GM19351 (cell line): ENCODE data around the gene FMN1.

Experiments
- ATAC-seq: cut with Tn5 transposase; IDR thresholded peaks from one replicate; pipeline ENCODE4 v1.9.1; 2021; ENCODE audit warnings: mild to moderate bottlenecking, moderate library complexity; ENCODE audit not compliant: unreplicated experiment

Gene FMN1, protein sequence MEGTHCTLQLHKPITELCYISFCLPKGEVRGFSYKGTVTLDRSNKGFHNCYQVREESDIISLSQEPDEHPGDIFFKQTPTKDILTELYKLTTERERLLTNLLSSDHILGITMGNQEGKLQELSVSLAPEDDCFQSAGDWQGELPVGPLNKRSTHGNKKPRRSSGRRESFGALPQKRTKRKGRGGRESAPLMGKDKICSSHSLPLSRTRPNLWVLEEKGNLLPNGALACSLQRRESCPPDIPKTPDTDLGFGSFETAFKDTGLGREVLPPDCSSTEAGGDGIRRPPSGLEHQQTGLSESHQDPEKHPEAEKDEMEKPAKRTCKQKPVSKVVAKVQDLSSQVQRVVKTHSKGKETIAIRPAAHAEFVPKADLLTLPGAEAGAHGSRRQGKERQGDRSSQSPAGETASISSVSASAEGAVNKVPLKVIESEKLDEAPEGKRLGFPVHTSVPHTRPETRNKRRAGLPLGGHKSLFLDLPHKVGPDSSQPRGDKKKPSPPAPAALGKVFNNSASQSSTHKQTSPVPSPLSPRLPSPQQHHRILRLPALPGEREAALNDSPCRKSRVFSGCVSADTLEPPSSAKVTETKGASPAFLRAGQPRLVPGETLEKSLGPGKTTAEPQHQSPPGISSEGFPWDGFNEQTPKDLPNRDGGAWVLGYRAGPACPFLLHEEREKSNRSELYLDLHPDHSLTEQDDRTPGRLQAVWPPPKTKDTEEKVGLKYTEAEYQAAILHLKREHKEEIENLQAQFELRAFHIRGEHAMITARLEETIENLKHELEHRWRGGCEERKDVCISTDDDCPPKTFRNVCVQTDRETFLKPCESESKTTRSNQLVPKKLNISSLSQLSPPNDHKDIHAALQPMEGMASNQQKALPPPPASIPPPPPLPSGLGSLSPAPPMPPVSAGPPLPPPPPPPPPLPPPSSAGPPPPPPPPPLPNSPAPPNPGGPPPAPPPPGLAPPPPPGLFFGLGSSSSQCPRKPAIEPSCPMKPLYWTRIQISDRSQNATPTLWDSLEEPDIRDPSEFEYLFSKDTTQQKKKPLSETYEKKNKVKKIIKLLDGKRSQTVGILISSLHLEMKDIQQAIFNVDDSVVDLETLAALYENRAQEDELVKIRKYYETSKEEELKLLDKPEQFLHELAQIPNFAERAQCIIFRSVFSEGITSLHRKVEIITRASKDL (N-terminal part only)

DNA sequence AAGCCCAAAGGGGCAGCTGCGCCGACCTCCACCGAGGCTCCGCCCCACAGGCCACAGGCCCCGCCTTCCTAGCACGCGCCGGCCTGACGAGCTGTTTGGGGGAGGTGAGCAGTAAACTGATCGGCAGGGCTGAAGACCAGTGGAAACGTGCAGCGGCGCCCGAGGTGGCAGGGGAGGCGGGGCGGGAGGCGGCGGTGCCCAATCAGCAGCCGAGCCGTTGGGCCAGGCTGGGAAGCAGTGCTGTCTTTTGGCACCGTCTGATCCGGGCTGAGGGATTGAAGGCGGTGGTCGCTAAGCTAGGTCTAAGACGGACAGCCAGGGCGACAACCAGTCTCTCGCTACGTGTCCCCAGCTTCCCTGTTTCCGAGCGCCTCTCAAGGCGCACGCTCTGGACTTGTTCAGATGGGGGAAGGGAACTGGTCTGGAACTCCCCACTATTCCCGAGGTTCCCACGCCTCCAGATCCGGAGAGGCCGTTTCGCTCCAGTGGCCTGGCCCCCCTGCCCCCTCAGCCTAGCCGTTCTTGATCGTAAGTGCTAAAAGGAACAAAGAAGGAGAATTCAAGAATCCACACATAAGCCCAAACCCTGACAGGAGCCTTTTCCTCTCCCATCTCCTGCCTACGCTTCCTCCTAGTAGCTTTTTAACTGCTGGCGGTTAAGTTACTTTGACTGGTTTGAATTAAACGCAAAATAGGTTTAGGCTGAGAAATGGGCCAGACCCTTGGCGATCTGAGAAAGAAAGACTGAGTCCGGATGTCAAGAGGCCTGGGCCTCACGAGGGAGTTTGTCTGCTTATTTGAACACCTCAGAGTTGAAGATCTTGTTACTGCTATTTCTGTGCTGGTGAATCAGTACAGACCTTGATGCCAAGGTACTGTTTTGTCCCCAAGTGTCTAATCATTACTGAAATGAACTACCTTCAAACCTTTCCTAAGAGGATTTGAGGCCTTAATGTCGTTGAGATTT lies at the start of gene FMN1:
Gene FMN1, minus strand, starts transcription at position 11 of the 967 bp plus-strand sequence. CDS start 39,800 bp downstream, outside the sequence.
- ATAC-seq = peak; percentile 97

DNA sequence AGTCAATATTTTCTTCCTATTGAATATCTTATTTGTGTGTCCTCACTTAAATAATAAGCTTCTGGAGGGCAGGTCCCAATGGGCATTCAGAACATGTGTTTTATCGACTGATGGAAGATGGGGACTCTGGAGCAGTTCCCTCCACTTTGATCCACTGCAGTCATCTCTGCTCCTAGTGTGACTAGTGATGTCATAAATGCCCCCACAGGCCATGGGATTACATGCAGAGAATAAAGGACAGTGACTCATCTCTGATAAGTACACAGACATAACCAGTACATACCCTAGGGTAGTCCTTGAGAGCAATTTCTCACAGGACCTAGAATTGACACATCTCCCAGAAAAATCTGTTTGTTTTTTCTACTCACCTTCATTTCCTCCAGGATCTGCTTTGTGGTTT lies 49.4 kb upstream of the FMN1 start:
- ATAC-seq = no peak

DNA sequence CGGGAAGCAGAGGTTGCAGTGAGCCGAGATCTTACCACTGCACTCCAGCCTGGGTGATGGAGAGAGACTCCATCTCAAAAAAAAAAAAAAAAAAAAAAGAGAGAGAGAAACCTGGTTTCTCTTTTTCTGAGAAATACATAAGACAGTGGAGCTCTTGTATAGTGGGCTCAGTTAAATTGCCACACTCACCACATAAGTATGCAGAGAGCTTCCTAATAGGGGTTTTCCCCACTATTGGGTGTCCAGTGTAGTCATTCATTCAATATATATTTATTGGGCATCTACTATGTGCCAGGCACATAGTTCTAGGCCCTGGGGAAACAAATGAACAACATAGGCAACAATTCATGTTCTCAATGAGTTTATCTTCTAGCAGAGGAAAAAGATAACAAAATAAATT lies 48.9 kb upstream of the FMN1 start:
- ATAC-seq = no peak

DNA sequence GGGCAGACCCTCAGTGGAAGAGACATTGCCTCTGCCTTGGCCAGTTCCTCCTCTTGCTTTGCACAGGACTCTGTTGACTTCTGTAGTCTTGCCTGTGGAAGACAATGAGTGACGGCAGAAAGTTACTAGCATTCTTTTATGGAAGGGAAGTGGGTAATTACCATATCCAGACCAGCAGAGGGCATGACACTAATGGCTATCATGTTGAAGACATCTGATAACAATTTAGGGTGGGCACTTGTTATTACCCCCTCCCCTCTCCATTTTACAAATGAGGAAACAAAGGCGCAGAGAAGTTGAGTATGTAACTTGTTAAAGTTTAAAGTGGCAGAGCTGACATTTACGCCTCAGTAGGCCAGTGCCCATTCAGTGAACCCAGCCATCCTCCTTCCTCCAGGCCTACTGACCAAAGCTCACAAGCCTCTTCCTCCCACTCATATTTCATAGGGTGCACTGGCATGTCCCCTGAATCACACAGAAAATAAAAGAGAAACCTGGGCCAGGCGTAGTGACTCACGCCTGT lies 48.2 kb upstream of the FMN1 start:
- ATAC-seq = no peak

DNA sequence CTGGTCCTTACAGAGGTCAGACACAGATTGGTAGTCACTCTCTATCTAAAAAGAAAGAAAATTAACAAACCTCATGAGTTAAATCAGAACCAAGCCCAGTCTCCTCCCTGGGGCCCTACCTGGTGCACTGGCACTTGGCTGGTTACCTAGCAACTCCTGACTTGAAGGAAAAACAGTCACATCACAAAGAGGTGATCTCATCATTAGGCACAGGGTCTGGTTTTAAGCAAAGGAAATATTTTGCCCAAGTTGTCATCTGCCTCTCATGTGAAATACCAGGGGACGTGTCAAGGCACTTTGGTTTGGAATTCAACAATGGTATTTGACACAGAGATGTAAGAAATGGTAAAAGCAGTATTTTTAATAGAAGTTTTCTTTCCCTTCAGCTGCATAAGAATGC lies 47.7 kb upstream of the FMN1 start:
- ATAC-seq = no peak

DNA sequence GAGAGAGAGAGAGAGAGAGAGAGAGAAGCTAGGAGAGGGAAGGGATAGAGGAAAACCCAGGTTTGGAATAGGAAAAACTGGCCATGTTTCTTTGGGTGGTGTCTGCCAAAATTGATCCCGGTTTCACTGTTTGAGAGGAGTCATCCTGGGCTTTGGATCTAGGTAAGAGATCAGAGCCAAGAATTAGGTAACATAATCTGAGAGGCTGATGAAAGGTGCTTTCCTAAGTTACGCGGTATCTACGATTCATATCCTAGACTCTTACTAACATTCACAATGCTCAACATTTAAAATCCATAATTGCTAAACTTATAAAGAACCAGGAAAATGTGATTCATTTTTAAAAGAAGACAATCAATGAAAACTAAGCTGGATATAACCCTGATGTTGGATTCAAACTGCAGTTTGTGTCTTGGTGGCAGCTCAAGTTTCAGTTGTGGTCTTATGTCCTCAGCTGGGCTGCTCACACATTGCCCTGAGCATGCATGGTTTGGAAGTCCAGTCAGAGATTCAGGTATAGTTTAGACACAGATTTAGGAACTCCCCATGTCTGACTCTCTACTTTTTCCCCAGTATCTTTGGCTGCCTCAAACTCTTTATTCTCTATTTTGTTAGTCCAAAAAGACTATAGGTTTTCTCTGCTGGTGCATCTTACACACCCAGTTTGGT lies 42.5 kb upstream of the FMN1 start:
- no peak for ATAC-seq

DNA sequence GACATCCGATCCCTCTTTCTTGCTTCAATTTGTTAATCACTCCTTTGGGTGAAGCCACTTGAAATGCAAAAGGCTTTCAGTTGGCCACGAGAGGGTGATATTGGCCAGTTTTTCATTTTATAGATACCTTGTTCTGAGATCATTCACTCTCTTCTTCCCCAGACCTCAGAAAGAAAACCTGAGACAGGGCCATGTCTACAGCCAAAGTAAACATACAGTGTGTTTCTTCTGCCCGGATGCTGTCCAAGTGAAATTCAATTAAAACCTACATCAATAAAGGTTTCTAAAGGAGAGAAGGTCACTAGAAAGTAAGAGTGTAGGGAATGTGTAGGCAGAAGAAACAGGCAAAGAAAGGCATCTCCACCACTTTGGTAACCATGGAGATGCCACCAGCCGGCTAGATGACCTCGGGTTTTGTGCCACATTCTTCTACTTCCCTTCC lies 39.5 kb upstream of the FMN1 start:
- no peak for ATAC-seq

DNA sequence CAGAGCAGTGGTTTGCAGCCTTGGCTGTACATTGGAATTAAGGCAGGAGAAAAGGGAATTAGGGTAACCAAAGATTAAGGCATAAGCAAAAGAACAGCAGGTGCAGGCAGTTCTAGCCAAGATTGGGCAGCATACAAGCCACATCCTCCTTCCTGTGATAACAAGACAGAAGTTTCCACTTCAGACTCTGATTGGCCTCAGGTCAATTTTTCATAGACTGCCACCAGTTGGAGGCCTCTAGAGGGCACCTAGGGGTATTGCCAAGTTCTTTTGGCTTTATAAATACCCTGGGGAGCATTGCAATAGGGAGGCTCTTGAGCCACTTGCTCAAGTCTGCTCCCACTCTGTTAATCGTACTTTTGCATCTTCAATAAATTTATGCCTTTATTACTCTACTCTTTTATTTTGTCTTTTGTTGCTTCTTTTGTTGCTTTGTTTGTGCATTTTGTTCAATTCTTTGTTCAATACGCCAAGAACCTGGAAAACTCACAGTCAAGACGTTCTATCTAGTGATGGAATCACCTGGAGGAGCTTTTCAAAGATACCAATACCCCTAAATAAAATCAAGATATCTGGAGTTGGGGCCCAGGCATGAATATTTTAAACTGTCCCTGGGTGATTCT lies 32.2 kb upstream of the FMN1 start:
- peak; percentile 92 for ATAC-seq

DNA sequence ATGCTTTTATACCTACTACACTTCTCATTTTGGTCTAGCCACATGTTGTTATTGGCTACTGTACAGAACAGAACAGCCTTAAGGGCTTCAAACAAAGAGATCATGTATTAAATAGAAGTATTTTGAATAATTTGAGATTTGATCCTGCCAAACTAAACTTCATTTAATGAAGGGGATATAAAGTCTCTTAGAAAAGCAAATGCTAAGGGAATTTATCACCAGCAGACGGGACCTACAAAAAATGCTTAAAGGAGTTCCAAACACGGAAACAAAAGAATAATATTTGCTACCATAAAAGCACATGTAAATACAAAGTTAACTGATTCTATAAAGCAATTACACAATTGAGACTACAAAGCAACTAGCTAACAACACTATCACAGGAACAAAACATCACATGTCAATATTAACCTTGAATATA lies 23.6 kb upstream of the FMN1 start:
- no peak for ATAC-seq

DNA sequence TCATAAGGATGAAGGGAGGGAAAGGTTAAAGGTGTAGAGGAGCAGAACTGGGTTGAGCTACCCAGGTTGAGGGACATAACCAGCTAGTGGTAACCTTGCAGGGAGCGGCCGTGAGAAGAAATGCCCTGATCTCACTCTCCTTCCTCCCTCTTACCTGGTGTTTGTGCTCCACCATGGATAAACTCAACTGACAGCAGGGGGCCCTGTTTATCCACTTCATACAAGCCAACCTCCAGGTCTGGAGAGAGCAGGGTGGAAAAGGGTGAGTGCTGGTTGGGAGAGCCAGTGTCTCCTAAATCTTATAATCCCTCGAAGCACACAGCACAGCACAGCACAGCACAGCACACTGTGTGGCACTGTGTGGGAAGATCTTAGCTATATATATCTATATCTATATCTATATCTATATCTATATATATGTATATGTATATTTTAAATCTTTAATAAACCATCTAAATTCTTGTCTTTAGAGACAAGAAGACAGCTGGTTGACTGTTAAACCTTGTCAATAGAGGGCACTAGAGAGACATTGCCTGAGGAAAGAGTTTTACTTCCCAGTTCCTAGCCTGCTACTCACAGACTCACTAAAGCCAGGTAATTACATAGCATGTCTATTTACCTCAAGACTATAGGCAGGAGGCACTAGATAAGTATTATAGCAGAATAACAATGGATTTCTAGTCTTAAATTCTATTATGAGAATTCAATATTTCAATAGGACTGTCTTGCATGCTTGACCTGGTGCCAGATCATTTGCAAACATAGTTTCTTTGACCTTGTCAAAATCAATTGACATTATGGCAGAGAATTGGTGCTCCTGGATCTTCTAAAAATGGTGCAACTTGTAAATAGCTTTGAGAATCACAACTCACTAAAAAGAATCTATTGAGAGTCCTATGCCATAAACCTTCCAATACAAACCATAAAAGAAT lies 21.7 kb upstream of the FMN1 start:
- ATAC-seq = no peak

DNA sequence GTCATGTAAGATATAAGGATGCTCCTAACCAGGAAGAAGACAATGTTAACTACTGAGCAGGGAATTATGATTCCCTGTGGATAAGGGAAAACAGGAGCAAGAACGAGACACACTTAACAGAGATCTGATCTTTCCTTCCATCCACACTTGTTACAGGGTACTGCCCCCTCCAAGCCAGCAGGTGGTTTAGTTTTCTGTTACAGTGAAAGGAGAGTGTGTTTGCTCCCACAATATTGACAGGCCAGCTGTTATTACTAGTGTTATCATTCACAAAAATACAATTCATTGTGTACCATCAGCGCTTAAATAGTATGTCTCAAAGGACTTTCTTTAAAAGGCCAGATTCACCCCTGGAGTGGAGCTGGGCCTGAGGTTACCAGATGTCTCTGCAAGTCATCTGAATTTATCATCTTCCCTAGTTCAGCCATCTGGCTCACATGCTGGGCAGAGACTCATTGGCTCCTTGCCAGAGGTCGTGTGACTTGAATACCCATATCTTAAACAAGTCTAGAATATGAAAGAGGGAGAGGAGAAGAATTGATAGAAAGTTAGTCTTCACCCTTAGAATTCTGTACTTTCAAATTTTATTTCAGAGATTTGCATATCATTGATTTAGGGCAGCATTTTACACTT lies 16.8 kb upstream of the FMN1 start:
- ATAC-seq = no peak

DNA sequence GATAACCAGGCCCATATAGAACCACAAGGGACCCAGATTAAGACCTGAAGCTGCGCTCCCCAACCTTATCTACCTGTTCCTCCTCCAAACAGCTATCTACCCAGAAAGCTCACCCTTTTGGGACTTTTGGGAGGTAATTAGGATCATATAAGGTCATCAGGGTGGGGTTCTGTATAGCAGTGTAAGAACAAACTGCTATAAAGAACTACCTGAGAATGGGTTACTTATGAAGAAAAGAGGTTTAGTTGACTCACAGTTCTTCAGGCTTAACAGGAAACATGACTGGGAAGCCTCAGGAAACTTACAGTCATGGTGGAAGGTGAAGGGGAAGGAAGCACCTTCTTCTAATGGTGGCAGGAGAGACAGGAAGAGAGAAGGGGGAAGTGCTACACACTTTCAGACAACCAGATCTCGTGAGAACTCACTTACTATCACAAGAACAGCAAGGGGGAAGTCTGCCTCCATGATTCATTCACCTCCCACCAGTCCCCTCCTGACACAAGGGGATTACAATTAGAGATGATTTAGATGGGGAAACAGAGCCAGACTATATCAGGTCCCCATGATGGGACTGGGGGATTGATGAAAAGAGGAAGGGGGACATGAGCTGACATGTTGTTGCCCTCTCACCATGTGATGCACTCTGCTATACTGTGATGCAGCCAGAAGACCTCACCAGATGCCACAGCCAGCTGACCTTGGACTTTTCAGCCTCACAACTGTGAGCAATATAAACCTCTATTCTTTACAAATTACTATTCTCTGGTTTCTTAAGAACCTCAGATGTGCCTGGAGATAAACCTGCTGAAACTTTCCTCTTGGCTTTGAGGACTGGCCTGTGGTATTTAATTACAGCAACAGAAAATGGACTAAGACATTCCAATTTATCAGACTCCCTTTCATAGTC lies 15.3 kb upstream of the FMN1 start:
- ATAC-seq = no peak

DNA sequence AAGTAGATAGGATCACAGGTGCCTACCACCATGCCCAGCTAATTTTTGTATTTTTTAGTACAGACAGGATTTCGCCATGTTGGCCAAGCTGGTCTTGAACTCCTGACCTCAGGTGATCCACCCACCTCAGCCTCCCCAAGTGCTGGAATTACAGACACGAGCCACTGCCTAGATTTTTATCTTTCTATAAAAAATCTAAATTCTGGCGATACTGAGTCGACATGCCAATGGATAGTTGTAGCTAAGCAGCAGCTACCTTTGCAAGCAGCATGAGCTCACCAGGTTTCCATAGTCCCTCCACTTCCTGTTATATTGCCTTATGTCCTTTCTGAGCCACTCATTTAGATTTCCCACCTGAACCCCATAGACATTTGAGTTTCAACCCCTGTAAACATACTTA lies 13.1 kb upstream of the FMN1 start:
- no peak for ATAC-seq

DNA sequence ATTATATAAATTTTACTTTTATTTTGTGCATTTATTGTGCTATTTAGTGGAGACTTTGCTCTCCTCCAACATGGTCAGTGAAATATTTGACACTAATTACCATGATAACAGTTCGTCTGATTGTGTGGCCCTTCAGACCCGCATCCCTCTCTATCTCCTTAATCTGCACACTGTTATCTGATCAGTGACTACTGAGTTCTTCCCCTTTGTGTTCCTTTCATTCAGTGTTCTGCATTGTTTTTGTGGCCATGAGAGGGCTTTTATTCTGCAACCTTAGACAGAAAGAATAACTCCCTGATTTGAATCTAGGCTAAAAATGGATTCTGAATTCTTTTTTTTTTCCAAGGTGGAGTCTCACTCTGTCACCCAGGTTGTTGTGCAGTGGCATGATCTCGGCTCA lies 11.9 kb upstream of the FMN1 start:
- no peak for ATAC-seq

DNA sequence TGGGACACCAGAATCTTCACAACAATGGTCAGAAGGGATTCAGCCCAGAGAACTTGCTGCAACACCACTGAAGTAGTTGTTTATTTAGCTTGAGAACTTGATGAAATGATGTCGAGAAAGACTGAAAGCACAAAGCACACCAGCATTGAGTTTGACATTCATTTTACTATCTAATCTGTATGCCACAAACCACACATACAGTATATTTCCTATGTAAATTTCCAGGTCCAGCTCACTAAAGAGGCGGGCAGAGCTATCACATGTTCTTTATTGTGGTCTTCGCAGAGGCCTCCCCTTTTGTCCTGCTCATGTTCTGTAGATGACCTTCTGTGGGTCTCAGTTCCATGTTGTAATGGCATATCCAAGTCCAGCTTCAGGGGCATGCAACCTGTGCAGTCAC lies 10.4 kb upstream of the FMN1 start:
- no peak for ATAC-seq

DNA sequence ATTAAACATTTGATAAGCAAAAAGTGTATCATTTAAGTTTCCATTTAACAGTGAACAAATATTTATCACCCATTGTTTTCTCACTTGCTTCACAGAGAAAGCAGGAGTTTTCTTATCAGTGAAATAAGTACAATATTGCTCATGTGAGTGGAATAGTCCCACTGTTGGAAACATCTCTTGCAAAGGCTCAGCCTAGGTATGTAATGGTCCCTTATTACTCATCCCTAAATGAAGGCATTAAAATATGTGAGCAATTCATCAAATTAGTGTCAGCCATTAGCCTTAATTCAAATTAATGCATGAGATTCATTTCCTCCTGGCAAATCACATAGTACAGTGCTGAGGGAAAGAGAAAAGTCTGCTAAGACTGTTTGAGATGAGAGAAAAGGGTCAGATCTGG lies 9.6 kb upstream of the FMN1 start:
- ATAC-seq = no peak
